Ectodermal cell (in vitro differentiated cells): Measurements from ENCODE around the gene WLS. TPM values are rescaled to one million over a fixed set of nuclear protein-coding genes. Genes with fewer than 3 reads are reported as not detected.

Source experiments
- H3K27ac ChIP-seq: 2 replicates; pipeline ENCODE4 v1.7.0; 2013; ENCODE audit warnings: mild to moderate bottlenecking, low read depth, low read length; ENCODE audit not compliant: insufficient read depth, poor library complexity, severe bottlenecking
- H3K27me3 ChIP-seq: 2 replicates; pipeline ENCODE4 v1.7.0; 2013; ENCODE audit warnings: mild to moderate bottlenecking, low read length; ENCODE audit not compliant: insufficient read depth, control insufficient read depth, poor library complexity, severe bottlenecking
- H3K36me3 ChIP-seq: one replicate; pipeline ENCODE4 v1.7.0; 2013; ENCODE audit warnings: low read length; ENCODE audit not compliant: control insufficient read depth, insufficient read depth
- H3K4me1 ChIP-seq: one replicate; pipeline ENCODE4 v1.7.0; 2013; ENCODE audit warnings: low read length; ENCODE audit not compliant: control insufficient read depth, insufficient read depth
- H3K4me3 ChIP-seq: 2 replicates; pipeline ENCODE4 v1.7.0; 2013; ENCODE audit warnings: low read depth, low read length, control low read depth; ENCODE audit not compliant: insufficient read depth
- H3K9me3 ChIP-seq: 2 replicates; pipeline ENCODE4 v1.7.0; 2013; ENCODE audit warnings: mild to moderate bottlenecking, low read length, moderate library complexity; ENCODE audit not compliant: control insufficient read depth
- WGBS, 2 experiments: methylation state at CpG; one replicate each; pipeline ENCODE4 v1.1.7; 2013; ENCODE audit warnings: missing lambda C conversion rate in 2 of 2; 5-methylcytosine and 5-hydroxymethylcytosine counted together
- polyA plus RNA-seq, 4 experiments: library from polyadenylated mRNA; stranded (reverse); fragments of 50-300 nt; gene quantifications; one replicate each; pipeline ENCODE4 v1.2.3, GENCODE V29; 2013

Gene WLS
- 532 TPM for polyA plus RNA-seq (2013, experiment 1 of 4)
- polyA plus RNA-seq (2013, experiment 2 of 4) = 611 TPM
- 377 TPM for polyA plus RNA-seq (2013, experiment 3 of 4)
- polyA plus RNA-seq (2013, experiment 4 of 4) = 459 TPM

GRCh38 chr1:68232289-68233148 is at the start of gene WLS:
Gene WLS (minus strand): TSS chr1:68232523. CDS start chr1:68232299, 224 bp downstream.
- H3K27me3 ChIP-seq = peaks cover 15% of the 10 kb centered on the region
- H3K4me1 ChIP-seq = peaks cover 22% of the 10 kb centered on the region
- H3K4me3 ChIP-seq = peak within 1 kb of the TSS; percentile 88
- no peaks in the 10 kb centered on the region for H3K36me3 ChIP-seq
- peak within 1 kb of the TSS; percentile 89 for H3K27ac ChIP-seq
- no peaks in the 10 kb centered on the region for H3K9me3 ChIP-seq
- WGBS, 2 experiments = 0% methylated on average over 42 of the region's 42 CpGs

- WGBS, 2 experiments = 64 to 69% methylated on average over 1 of the region's 1 CpG
- Histone ChIP-seq H3K4me1 (no peaks in the 10 kb centered on the region), H3K27me3 (no peaks in the 10 kb centered on the region), H3K4me3 (no peak overlapping the region), H3K27ac (no peak overlapping the region), H3K36me3 (no peaks in the 10 kb centered on the region), H3K9me3 (no peaks in the 10 kb centered on the region)
Observed at GRCh38 chr1:68280286-68280685, 48.0 kb upstream of the WLS start.

GRCh38 chr1:68279846-68280245 is 47.5 kb upstream of the WLS start:
- no peaks in the 10 kb centered on the region for H3K27me3 ChIP-seq
- WGBS, 2 experiments = 87 to 96% methylated on average over 2 of the region's 2 CpGs
- H3K4me3 ChIP-seq = no peak overlapping the region
- no peak overlapping the region for H3K27ac ChIP-seq
- H3K9me3 ChIP-seq = no peaks in the 10 kb centered on the region
- H3K36me3 ChIP-seq = no peaks in the 10 kb centered on the region
- no peaks in the 10 kb centered on the region for H3K4me1 ChIP-seq

GRCh38 chr1:68278221-68278620 is 45.9 kb upstream of the WLS start:
- Histone ChIP-seq H3K4me1 (no peaks in the 10 kb centered on the region), H3K4me3 (no peak overlapping the region), H3K9me3 (no peaks in the 10 kb centered on the region), H3K36me3 (no peaks in the 10 kb centered on the region), H3K27ac (no peak overlapping the region), H3K27me3 (no peaks in the 10 kb centered on the region)
- WGBS, 2 experiments = 59 to 64% methylated on average over 1 of the region's 1 CpG

GRCh38 chr1:68276448-68276847 is 44.1 kb upstream of the WLS start:
- WGBS, 2 experiments = 26 to 33% methylated on average over 1 of the region's 2 CpGs
- H3K4me3 ChIP-seq = no peak overlapping the region
- H3K27ac ChIP-seq = no peak overlapping the region
- H3K4me1 ChIP-seq = no peaks in the 10 kb centered on the region
- no peaks in the 10 kb centered on the region for H3K9me3 ChIP-seq
- no peaks in the 10 kb centered on the region for H3K36me3 ChIP-seq
- H3K27me3 ChIP-seq = no peaks in the 10 kb centered on the region

- no peaks in the 10 kb centered on the region for H3K9me3 ChIP-seq
- no peak overlapping the region for H3K27ac ChIP-seq
- H3K27me3 ChIP-seq = no peaks in the 10 kb centered on the region
- no peak overlapping the region for H3K4me3 ChIP-seq
- no peaks in the 10 kb centered on the region for H3K4me1 ChIP-seq
- whole genome bisulfite sequencing, 2 experiments = 82 to 86% methylated on average over 4 of the region's 4 CpGs
- H3K36me3 ChIP-seq = no peaks in the 10 kb centered on the region
Observed at GRCh38 chr1:68273530-68273929, 41.2 kb upstream of the WLS start.

GRCh38 chr1:68271596-68271995 is 39.3 kb upstream of the WLS start:
- H3K4me3 ChIP-seq = no peak overlapping the region
- H3K36me3 ChIP-seq = no peaks in the 10 kb centered on the region
- no peak overlapping the region for H3K27ac ChIP-seq
- H3K4me1 ChIP-seq = no peaks in the 10 kb centered on the region
- H3K9me3 ChIP-seq = no peaks in the 10 kb centered on the region
- whole genome bisulfite sequencing, 2 experiments = 86 to 96% methylated on average over 5 of the region's 5 CpGs
- H3K27me3 ChIP-seq = no peaks in the 10 kb centered on the region

- H3K4me3 ChIP-seq = no peak overlapping the region
- H3K27ac ChIP-seq = no peak overlapping the region
- H3K27me3 ChIP-seq = no peaks in the 10 kb centered on the region
Observed at GRCh38 chr1:68270951-68271350, 38.6 kb upstream of the WLS start.

GRCh38 chr1:68269637-68270430 is 37.5 kb upstream of the WLS start:
- Histone ChIP-seq H3K9me3 (no peaks in the 10 kb centered on the region), H3K27ac (no peak overlapping the region), H3K4me1 (no peaks in the 10 kb centered on the region), H3K4me3 (no peak overlapping the region), H3K27me3 (no peaks in the 10 kb centered on the region), H3K36me3 (no peaks in the 10 kb centered on the region)
- 55 to 88% methylated on average over 1 to 2 of the region's 3 CpGs for WGBS, 2 experiments

More at GRCh38 chr1:68270951-68271350, 38.6 kb upstream of the WLS start:
- Histone ChIP-seq H3K36me3 (no peaks in the 10 kb centered on the region), H3K4me1 (no peaks in the 10 kb centered on the region), H3K9me3 (no peaks in the 10 kb centered on the region)

- Histone ChIP-seq H3K4me1 (no peaks in the 10 kb centered on the region), H3K9me3 (no peaks in the 10 kb centered on the region), H3K36me3 (no peaks in the 10 kb centered on the region), H3K4me3 (no peak overlapping the region), H3K27ac (no peak overlapping the region), H3K27me3 (no peaks in the 10 kb centered on the region)
- 94 to 100% methylated on average over 3 to 4 of the region's 4 CpGs for WGBS, 2 experiments
Observed at GRCh38 chr1:68268896-68269483, 36.7 kb upstream of the WLS start.
